Neural crest cell (in vitro differentiated cells): ENCODE results near the gene SPTLC3. TPM values are rescaled to one million over a fixed set of nuclear protein-coding genes. Genes with fewer than 3 reads are reported as not detected.

Experiments used
- DNase-seq: peaks from one replicate; pipeline ENCODE4 v3.0.0; 2021; ENCODE audit warnings: low read depth, mixed read lengths, low spot score
- H3K27ac Mint-ChIP-seq: one replicate; pipeline ENCODE4 v1.8.0; 2021; ENCODE audit warnings: mild to moderate bottlenecking, mixed read lengths; ENCODE audit not compliant: unreplicated experiment
- H3K27me3 Mint-ChIP-seq: 2 replicates; pipeline ENCODE4 v1.8.0; 2021; ENCODE audit warnings: low read depth, mild to moderate bottlenecking, mixed read lengths
- H3K36me3 Mint-ChIP-seq: 2 replicates; pipeline ENCODE4 v1.8.0; 2021; ENCODE audit warnings: low read depth, mild to moderate bottlenecking, mixed read lengths
- H3K4me1 Mint-ChIP-seq: 2 replicates; pipeline ENCODE4 v1.8.0; 2021; ENCODE audit warnings: mixed read lengths
- H3K4me3 Mint-ChIP-seq: one replicate; pipeline ENCODE4 v1.8.0; 2021; ENCODE audit warnings: mild to moderate bottlenecking, mixed read lengths
- H3K9me3 Mint-ChIP-seq: 2 replicates; pipeline ENCODE4 v1.8.0; 2021; ENCODE audit warnings: mixed read lengths
- total RNA-seq: library from RNA; stranded (reverse); gene quantifications from 2 replicates; pipeline ENCODE4 v1.2.1, GENCODE V29; 2021
- TF ChIP-seq, protein P1 (sequence below): fragments of 200-600 bp; sonication (generic); conservative IDR thresholded peaks from 2 replicates; pipeline ENCODE4 v1.5.0; 2021; ENCODE audit warnings: antibody characterized with exemption, mild to moderate bottlenecking

The SPTLC3 gene
- total RNA-seq, 1 donor from 2014 or later, result 0.33 TPM

DNA sequence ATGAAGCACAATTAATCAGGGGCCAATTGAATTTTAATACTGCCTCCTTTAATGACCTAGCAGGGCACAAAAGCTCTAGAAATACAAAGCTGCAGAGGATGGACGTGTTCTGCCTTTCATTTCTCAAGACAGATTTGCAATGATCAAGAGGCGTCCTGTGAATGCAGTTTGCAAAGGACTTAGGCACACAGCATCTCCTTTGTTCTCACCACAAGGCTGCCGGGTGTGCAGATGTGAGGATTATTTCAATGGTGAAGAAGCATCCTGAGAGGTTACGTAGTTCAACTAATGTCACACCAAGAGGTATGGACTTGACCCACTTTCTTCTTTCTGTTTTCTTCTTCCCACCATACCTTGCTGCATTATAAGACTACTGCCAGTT, 42.9 kb upstream of the SPTLC3 start:
- Mint-ChIP-seq H3K9me3 (no peaks in the 10 kb centered on the region), H3K4me1 (peaks cover 42% of the 10 kb centered on the region), H3K27ac (no peak overlapping the region), H3K36me3 (no peaks in the 10 kb centered on the region), H3K4me3 (peak overlapping the region; percentile 18), H3K27me3 (no peaks in the 10 kb centered on the region)
- peak; percentile 22 for DNase-seq
- TF ChIP-seq, protein P1, sequence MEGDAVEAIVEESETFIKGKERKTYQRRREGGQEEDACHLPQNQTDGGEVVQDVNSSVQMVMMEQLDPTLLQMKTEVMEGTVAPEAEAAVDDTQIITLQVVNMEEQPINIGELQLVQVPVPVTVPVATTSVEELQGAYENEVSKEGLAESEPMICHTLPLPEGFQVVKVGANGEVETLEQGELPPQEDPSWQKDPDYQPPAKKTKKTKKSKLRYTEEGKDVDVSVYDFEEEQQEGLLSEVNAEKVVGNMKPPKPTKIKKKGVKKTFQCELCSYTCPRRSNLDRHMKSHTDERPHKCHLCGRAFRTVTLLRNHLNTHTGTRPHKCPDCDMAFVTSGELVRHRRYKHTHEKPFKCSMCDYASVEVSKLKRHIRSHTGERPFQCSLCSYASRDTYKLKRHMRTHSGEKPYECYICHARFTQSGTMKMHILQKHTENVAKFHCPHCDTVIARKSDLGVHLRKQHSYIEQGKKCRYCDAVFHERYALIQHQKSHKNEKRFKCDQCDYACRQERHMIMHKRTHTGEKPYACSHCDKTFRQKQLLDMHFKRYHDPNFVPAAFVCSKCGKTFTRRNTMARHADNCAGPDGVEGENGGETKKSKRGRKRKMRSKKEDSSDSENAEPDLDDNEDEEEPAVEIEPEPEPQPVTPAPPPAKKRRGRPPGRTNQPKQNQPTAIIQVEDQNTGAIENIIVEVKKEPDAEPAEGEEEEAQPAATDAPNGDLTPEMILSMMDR, result no peak

DNA sequence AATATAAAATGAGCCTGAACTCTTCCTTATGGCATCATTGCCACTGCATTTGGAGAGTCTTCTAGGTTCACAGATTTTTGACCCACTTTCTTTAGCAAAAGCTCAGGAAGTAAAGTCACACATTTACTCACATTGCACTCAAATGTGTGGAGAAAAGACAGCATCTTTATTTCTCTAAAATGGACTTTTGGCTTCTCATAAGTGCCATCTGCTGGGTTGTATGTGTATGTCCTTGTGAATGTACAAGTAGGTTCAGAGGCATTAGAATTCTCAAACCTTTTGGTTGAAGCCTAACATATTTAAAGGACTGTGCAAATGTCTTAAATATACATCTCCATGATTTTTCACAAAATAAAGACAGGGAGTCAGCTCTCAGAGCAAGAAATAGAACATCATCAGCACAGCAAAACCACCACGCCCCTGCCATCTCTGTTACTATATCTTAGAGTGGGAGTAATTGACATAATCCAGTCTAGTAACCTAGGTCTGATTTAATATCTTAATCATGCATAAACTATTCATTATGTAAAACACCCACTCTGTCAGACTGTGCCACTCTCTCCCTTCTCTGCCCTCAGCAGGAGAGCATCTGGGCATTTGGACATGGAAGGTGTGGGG, 42.2 kb upstream of the SPTLC3 start:
- H3K36me3 Mint-ChIP-seq, result no peaks in the 10 kb centered on the region

DNA sequence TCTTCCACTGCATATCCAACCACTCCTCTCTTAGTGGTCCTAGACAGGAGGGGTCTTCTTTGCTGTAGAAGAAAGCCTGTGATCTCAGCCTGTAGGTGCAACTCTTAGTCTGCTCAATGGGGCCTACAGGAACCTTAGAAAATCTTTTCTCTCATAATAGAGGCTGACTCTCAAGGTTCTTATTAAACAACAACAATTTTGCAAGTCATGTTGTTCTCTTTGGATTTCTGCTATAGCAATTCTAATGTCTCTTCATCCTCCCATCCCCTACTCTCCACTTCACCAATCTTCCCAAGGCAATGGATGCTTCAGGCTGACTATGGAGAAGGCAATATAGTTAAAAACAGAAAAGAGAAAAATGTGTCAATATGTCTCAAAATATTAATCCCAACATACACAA, 40.8 kb upstream of the SPTLC3 start:
- no peak for DNase-seq
- Mint-ChIP-seq H3K36me3 (no peaks in the 10 kb centered on the region), H3K27ac (no peak overlapping the region), H3K9me3 (no peaks in the 10 kb centered on the region), H3K27me3 (no peaks in the 10 kb centered on the region), H3K4me1 (peaks cover 39% of the 10 kb centered on the region), H3K4me3 (no peak overlapping the region)
- TF ChIP-seq, protein P1, result no peak

More for the DNA sequence above, 42.2 kb upstream of the SPTLC3 start:
- no peaks in the 10 kb centered on the region for H3K9me3 Mint-ChIP-seq
- peaks cover 42% of the 10 kb centered on the region for H3K4me1 Mint-ChIP-seq
- H3K27ac Mint-ChIP-seq, result no peak overlapping the region
- DNase-seq, result no peak
- TF ChIP-seq, protein P1, result peak; percentile 59
- peak overlapping the region; percentile 1 for H3K4me3 Mint-ChIP-seq
- H3K27me3 Mint-ChIP-seq, result no peaks in the 10 kb centered on the region

DNA sequence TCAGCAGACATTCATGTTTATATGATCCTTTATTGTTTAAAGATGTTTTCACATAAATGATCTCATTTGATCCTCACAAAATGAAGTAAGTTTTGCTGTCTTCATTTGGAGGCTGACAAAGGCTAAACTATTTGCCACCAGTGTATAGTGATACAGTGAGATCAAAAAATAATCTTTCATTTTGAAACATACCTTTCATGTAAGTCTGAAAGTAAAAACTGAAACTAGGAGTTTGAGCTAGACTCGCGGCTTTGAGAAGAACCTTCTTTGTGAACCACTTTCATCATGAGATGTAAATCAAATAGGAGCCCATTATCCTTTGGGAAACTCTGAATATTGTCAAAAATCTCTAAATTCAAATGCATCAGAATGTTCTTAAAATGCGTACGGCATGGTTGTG, 40.3 kb upstream of the SPTLC3 start:
- TF ChIP-seq, protein P1, result no peak
- Mint-ChIP-seq H3K4me1 (peaks cover 33% of the 10 kb centered on the region), H3K27me3 (no peaks in the 10 kb centered on the region), H3K36me3 (peaks cover 2% of the 10 kb centered on the region), H3K4me3 (no peak overlapping the region), H3K9me3 (peaks cover 3% of the 10 kb centered on the region), H3K27ac (no peak overlapping the region)
- DNase-seq, result no peak

DNA sequence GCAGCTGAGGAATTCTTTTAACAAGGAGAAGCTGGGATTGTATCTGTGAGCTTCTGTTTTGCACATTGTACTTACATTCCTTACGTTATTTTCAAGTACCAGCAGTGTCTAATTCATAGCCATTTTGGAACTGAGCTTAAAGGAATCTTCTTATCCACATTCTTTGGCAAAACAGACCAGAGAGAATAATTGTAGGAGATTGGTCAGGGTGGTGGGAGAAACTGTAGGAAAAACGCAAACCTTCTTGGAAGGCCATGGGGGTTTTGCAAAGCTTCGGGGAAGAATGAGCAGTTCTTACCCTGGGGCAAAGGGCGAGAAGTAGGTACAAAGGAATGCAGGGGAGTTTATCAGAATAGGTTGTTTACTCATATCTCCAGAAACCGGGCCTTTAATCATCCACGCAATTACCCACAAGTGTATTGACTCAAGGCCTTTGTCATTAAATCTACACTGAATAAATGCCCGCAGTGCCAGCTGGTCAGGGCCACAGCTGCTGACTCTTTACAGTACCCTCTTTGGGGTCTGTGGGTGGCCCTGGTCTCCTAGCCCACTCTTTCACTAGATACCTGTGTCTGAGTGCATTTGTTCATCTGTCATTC, 39.6 kb upstream of the SPTLC3 start:
- Mint-ChIP-seq H3K9me3 (peaks cover 4% of the 10 kb centered on the region), H3K4me1 (peaks cover 26% of the 10 kb centered on the region), H3K27ac (no peak overlapping the region), H3K4me3 (no peak overlapping the region), H3K27me3 (no peaks in the 10 kb centered on the region), H3K36me3 (peaks cover 4% of the 10 kb centered on the region)
- TF ChIP-seq, protein P1, result no peak
- no peak for DNase-seq
